Lower lobe of right lung (tissue), 2 donors: Measurements from ENCODE around the gene HNRNPU. TPM values are rescaled to one million over a fixed set of nuclear protein-coding genes. Genes with fewer than 3 reads are reported as not detected.
A peak's percentile ranks its signal among the peaks of the same experiment; 100 is the strongest.

Experiments
- ATAC-seq, 2 donors: fragments of 200-7000 bp; cut with Tn5 transposase; one replicate each; pipeline ENCODE4 v1.9.1; 2020 to 2022; ENCODE audit warnings: mild to moderate bottlenecking in 2 of 2, moderate library complexity in 2 of 2
- DNase-seq: peaks from one replicate; pipeline ENCODE4 v3.0.0-alpha.2; 2020
- H3K27ac ChIP-seq: fragments of 200-600 bp; one replicate; pipeline ENCODE4 v1.8.0; 2022
- H3K27me3 ChIP-seq: fragments of 200-600 bp; one replicate; pipeline ENCODE4 v1.8.0; 2022; ENCODE audit warnings: low read depth
- H3K36me3 ChIP-seq: fragments of 200-600 bp; one replicate; pipeline ENCODE4 v1.8.0; 2022; ENCODE audit warnings: mild to moderate bottlenecking
- H3K4me1 ChIP-seq: fragments of 200-600 bp; one replicate; pipeline ENCODE4 v1.8.0; 2022
- H3K4me3 ChIP-seq: fragments of 200-600 bp; one replicate; pipeline ENCODE4 v1.8.0; 2022; ENCODE audit warnings: mild to moderate bottlenecking
- H3K9me3 ChIP-seq: fragments of 200-600 bp; one replicate; pipeline ENCODE4 v1.8.0; 2022
- CTCF ChIP-seq: fragments of 200-600 bp; IDR thresholded peaks from one replicate; pipeline ENCODE4 v1.8.0; 2022; ENCODE audit warnings: antibody characterized with exemption, mild to moderate bottlenecking
- intact Hi-C: fragments of 100-400 bp; cut with DNase I; formaldehyde crosslinking; loops from one replicate; pipeline ENCODE4 v1.11.0; 2022
- total RNA-seq: library from RNA; stranded (reverse); fragmentation: NEBNext Ultra II Directional; extraction: Animal tissue kit (Norgen Biotek cat#: 25700); gene quantifications from one replicate; pipeline ENCODE4 v1.2.1, GENCODE V29; 2021
- donor health status: DM: no; HTN: yes; CAD: no; lungs with severe emphysema.

The HNRNPU gene
- total RNA-seq, 1 donor from 2014 or later = 279 TPM

- Histone ChIP-seq H3K36me3 (peaks cover 38% of the 10 kb centered on the region), H3K27me3 (no peaks in the 10 kb centered on the region), H3K4me3 (peak overlapping the region; percentile 94), H3K4me1 (peaks cover 56% of the 10 kb centered on the region), H3K27ac (peak overlapping the region; percentile 100), H3K9me3 (no peaks in the 10 kb centered on the region)
- intact Hi-C loops = no loop called here
- no peak for TF ChIP-seq CTCF
- DNase-seq (no peak), ATAC-seq (no peak)
Observed at GRCh38 chr1:244862354-244862698, 2.0 kb downstream of the HNRNPU start.

- ATAC-seq = no peak
- intact Hi-C loops = no loop called here
- H3K4me1 ChIP-seq = peaks cover 56% of the 10 kb centered on the region
- H3K9me3 ChIP-seq = no peaks in the 10 kb centered on the region
- peak overlapping the region; percentile 100 for H3K27ac ChIP-seq
- no peaks in the 10 kb centered on the region for H3K27me3 ChIP-seq
- TF ChIP-seq CTCF = no peak
- peaks cover 44% of the 10 kb centered on the region for H3K36me3 ChIP-seq
- peak overlapping the region; percentile 94 for H3K4me3 ChIP-seq
- no peak for DNase-seq
Observed at GRCh38 chr1:244861683-244862082, 2.7 kb downstream of the HNRNPU start.

GRCh38 chr1:244860914-244861610 lies 3.3 kb downstream of the HNRNPU start:
- no peak overlapping the region for H3K27ac ChIP-seq
- H3K36me3 ChIP-seq = peaks cover 51% of the 10 kb centered on the region
- ATAC-seq = no peak
- H3K9me3 ChIP-seq = no peaks in the 10 kb centered on the region
- no peak for DNase-seq
- peak overlapping the region; percentile 94 for H3K4me3 ChIP-seq
- TF ChIP-seq CTCF = no peak
- H3K4me1 ChIP-seq = peaks cover 56% of the 10 kb centered on the region
- intact Hi-C loops = no loop called here
- no peaks in the 10 kb centered on the region for H3K27me3 ChIP-seq

GRCh38 chr1:244860078-244860477 lies 4.3 kb downstream of the HNRNPU start:
- Histone ChIP-seq H3K36me3 (peaks cover 60% of the 10 kb centered on the region), H3K9me3 (no peaks in the 10 kb centered on the region), H3K27me3 (no peaks in the 10 kb centered on the region), H3K4me1 (peaks cover 54% of the 10 kb centered on the region), H3K27ac (no peak overlapping the region), H3K4me3 (peak overlapping the region; percentile 94)
- ATAC-seq (no peak), DNase-seq (no peak)
- TF ChIP-seq CTCF = no peak
- intact Hi-C loops = no loop called here

GRCh38 chr1:244858357-244858756 lies 6.0 kb downstream of the HNRNPU start:
- ATAC-seq (no peak), DNase-seq (no peak)
- intact Hi-C loops = no loop called here
- Histone ChIP-seq H3K27me3 (no peaks in the 10 kb centered on the region), H3K27ac (no peak overlapping the region), H3K4me1 (peaks cover 66% of the 10 kb centered on the region), H3K9me3 (no peaks in the 10 kb centered on the region), H3K4me3 (no peak overlapping the region), H3K36me3 (peaks cover 78% of the 10 kb centered on the region)
- no peak for TF ChIP-seq CTCF
